ENCODE measurements around the gene NTNG2. TPM values are rescaled to one million over a fixed set of nuclear protein-coding genes. Genes with fewer than 3 reads are reported as not detected.

The NTNG2 gene
- total and polyA plus RNA-seq, 2 donors (not counting 3 experiments of a cell fraction or from before 2014, with no cell fraction given), result 0.08 to 0.88 TPM

GRCh38 chr9:132151118-132151517 is 10.7 kb upstream of the NTNG2 start:
- no peak for DNase-seq (ENCODE audit: low read depth, low spot score)
- Histone ChIP-seq H3K9me1 (replicated peaks; ENCODE audit: control insufficient read depth, extremely low read depth, insufficient read depth, low read length) (no peaks in the 10 kb centered on the region), H3K36me3 (ENCODE audit: control insufficient read depth in 2 of 2, extremely low read depth in 1 of 2, insufficient read depth in 2 of 2, low read length in 2 of 2) (no peaks in the 10 kb centered on the region), H3K9ac (replicated peaks; ENCODE audit: extremely low read depth, insufficient read depth, low read length) (no peak overlapping the region), H4K20me1 (replicated peaks; ENCODE audit: control insufficient read depth, extremely low read depth, insufficient read depth, low read length) (no peaks in the 10 kb centered on the region), H3K4me1 (ENCODE audit: control insufficient read depth, extremely low read depth, insufficient read depth, low read length) (no peaks in the 10 kb centered on the region), H3K27ac (ENCODE audit: insufficient read depth, low read depth, low read length) (no peak overlapping the region), H3K9me3 (replicated peaks; ENCODE audit: control insufficient read depth, insufficient read depth, low read length) (no peaks in the 10 kb centered on the region), H3K79me2 (ENCODE audit: control insufficient read depth, insufficient read depth, low read length) (no peaks in the 10 kb centered on the region), H3K4me2 (ENCODE audit: insufficient read depth, low read length) (no peak overlapping the region), H3K4me3 (replicated peaks in 1 of 3; ENCODE audit: insufficient read depth in 1 of 3, low read depth in 1 of 3, low read length in 3 of 3) (no peak overlapping the region), H3K27me3 (ENCODE audit: control insufficient read depth in 2 of 2, insufficient read depth in 2 of 2, low read length in 2 of 2) (peaks cover 6 to 12% of the 10 kb centered on the region in 2 experiments), H2AFZ (ENCODE audit: low read depth, low read length) (no peak overlapping the region)
- ChIA-PET POLR2A (no interaction called here), CTCF (interaction anchor here (3.0 kb wide), 1 partner anchor 19 kb away, joined by 11 read pairs; no protein-coding TSS in a partner anchor)
- intact Hi-C loops (cut with micrococcal nuclease) (no loop called here), dilution Hi-C loops (cut with MboI; ENCODE audit: extremely low pct_ligation_motif_present, low sequenced_read_pairs) (no loop called here)
- FAIRE-seq, result no peak
- TF ChIP-seq FOS (IDR thresholded peaks at IDR 0.05; ENCODE audit: borderline replicate concordance, insufficient read depth, low read length), result no peak
- TF ChIP-seq MAX (IDR thresholded peaks at IDR 0.05; ENCODE audit: insufficient read depth, insufficient read length), result no peak
- no peak for TF ChIP-seq POLR2AphosphoS5 (IDR thresholded peaks at IDR 0.05; ENCODE audit: insufficient read depth, low read depth, low read length)
- no TSS peak for BruUV-seq (replicated peaks)

GRCh38 chr9:132152231-132152630 is 9.6 kb upstream of the NTNG2 start:
- no TSS peak for BruUV-seq (replicated peaks)
- H3K27ac ChIP-seq (ENCODE audit: insufficient read depth, low read depth, low read length), result no peak overlapping the region
- no peaks in the 10 kb centered on the region for H3K4me1 ChIP-seq (ENCODE audit: control insufficient read depth, extremely low read depth, insufficient read depth, low read length)
- ChIA-PET POLR2A (no interaction called here), CTCF (interaction anchor here (3.0 kb wide), 1 partner anchor 18 kb away, joined by 11 read pairs; no protein-coding TSS in a partner anchor)
- dilution Hi-C loops (cut with MboI; ENCODE audit: extremely low pct_ligation_motif_present, low sequenced_read_pairs), result no loop called here
- no peak for DNase-seq (ENCODE audit: low read depth, low spot score)
- no peak overlapping the region for H2AFZ ChIP-seq (ENCODE audit: low read depth, low read length)
- intact Hi-C loops (cut with micrococcal nuclease), result no loop called here
- no peaks in the 10 kb centered on the region for H3K9me1 ChIP-seq (replicated peaks; ENCODE audit: control insufficient read depth, extremely low read depth, insufficient read depth, low read length)
- H3K36me3 ChIP-seq (ENCODE audit: control insufficient read depth in 2 of 2, extremely low read depth in 1 of 2, insufficient read depth in 2 of 2, low read length in 2 of 2), result no peaks in the 10 kb centered on the region
- H3K4me2 ChIP-seq (ENCODE audit: insufficient read depth, low read length), result no peak overlapping the region
- no peaks in the 10 kb centered on the region for H3K79me2 ChIP-seq (ENCODE audit: control insufficient read depth, insufficient read depth, low read length)
- TF ChIP-seq POLR2A (IDR thresholded peaks at IDR 0.05; ENCODE audit: low read depth, low read length) (no peak), FOS (IDR thresholded peaks at IDR 0.05; ENCODE audit: borderline replicate concordance, insufficient read depth, low read length) (no peak), EZH2 (IDR thresholded peaks at IDR 0.05; ENCODE audit: borderline replicate concordance, low read depth, low read length, severe bottlenecking) (no peak), GATA2 (IDR thresholded peaks at IDR 0.05; ENCODE audit: insufficient read depth, insufficient read length, low read depth, low read length) (no peak), POLR2AphosphoS5 (IDR thresholded peaks at IDR 0.05; ENCODE audit: insufficient read depth, low read depth, low read length) (no peak), MAX (IDR thresholded peaks at IDR 0.05; ENCODE audit: insufficient read depth, insufficient read length) (no peak), MYC (IDR thresholded peaks at IDR 0.05; ENCODE audit: low read depth, low read length) (no peak), JUN (IDR thresholded peaks at IDR 0.05; ENCODE audit: borderline replicate concordance, insufficient read depth, insufficient read length, low read depth) (no peak)
- TF ChIP-seq, protein P1, sequence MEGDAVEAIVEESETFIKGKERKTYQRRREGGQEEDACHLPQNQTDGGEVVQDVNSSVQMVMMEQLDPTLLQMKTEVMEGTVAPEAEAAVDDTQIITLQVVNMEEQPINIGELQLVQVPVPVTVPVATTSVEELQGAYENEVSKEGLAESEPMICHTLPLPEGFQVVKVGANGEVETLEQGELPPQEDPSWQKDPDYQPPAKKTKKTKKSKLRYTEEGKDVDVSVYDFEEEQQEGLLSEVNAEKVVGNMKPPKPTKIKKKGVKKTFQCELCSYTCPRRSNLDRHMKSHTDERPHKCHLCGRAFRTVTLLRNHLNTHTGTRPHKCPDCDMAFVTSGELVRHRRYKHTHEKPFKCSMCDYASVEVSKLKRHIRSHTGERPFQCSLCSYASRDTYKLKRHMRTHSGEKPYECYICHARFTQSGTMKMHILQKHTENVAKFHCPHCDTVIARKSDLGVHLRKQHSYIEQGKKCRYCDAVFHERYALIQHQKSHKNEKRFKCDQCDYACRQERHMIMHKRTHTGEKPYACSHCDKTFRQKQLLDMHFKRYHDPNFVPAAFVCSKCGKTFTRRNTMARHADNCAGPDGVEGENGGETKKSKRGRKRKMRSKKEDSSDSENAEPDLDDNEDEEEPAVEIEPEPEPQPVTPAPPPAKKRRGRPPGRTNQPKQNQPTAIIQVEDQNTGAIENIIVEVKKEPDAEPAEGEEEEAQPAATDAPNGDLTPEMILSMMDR (IDR thresholded peaks at IDR 0.05; ENCODE audit: extremely low read depth in 1 of 2, insufficient read depth in 1 of 2, low read depth in 1 of 2, low read length in 2 of 2), result no peak
- no peak overlapping the region for H3K4me3 ChIP-seq (replicated peaks in 1 of 3; ENCODE audit: insufficient read depth in 1 of 3, low read depth in 1 of 3, low read length in 3 of 3)
- H4K20me1 ChIP-seq (replicated peaks; ENCODE audit: control insufficient read depth, extremely low read depth, insufficient read depth, low read length), result no peaks in the 10 kb centered on the region
- no peak overlapping the region for H3K9ac ChIP-seq (replicated peaks; ENCODE audit: extremely low read depth, insufficient read depth, low read length)
- H3K27me3 ChIP-seq (ENCODE audit: control insufficient read depth in 2 of 2, insufficient read depth in 2 of 2, low read length in 2 of 2), result peaks cover 6 to 14% of the 10 kb centered on the region in 2 experiments
- no peaks in the 10 kb centered on the region for H3K9me3 ChIP-seq (replicated peaks; ENCODE audit: control insufficient read depth, insufficient read depth, low read length)
- no peak for FAIRE-seq
